RWPE2 (cell line): Measurements from ENCODE around the gene CENPA.
A peak's percentile ranks its signal among the peaks of the same experiment; 100 is the strongest.

Source experiments
- ATAC-seq: fragments of 200-7000 bp; cut with Tn5 transposase; 3 replicates; pipeline ENCODE4 v1.9.1; 2021; ENCODE audit warnings: low read depth
- DNase-seq: peaks from one replicate; pipeline ENCODE4 v3.0.0-alpha.2; 2020; ENCODE audit warnings: low spot score
- H3K27ac ChIP-seq: fragments of 450-650 bp; 2 replicates; pipeline ENCODE4 v1.5.1; 2017; ENCODE audit warnings: mild to moderate bottlenecking; ENCODE audit not compliant: poor library complexity, severe bottlenecking
- H3K27me3 ChIP-seq: fragments of 250-450 bp; sonication (Bioruptor Pico); 2 replicates; pipeline ENCODE4 v1.5.1; 2021; ENCODE audit warnings: mild to moderate bottlenecking, moderate library complexity; ENCODE audit not compliant: insufficient read depth, poor library complexity, severe bottlenecking
- H3K36me3 ChIP-seq: fragments of 250-450 bp; sonication (Bioruptor Pico); 2 replicates; pipeline ENCODE4 v1.5.1; 2020; ENCODE audit warnings: low read depth, mild to moderate bottlenecking, moderate library complexity
- H3K4me1 ChIP-seq: fragments of 250-450 bp; sonication (Bioruptor Pico); 2 replicates; pipeline ENCODE4 v1.5.1; 2021; ENCODE audit warnings: mild to moderate bottlenecking, moderate library complexity; ENCODE audit not compliant: insufficient read depth, poor library complexity, severe bottlenecking
- H3K4me3 ChIP-seq: fragments of 250-450 bp; sonication (Bioruptor Pico); 2 replicates; pipeline ENCODE4 v1.5.1; 2021; ENCODE audit warnings: mild to moderate bottlenecking, moderate library complexity; ENCODE audit not compliant: severe bottlenecking
- H3K9me3 ChIP-seq: fragments of 250-450 bp; sonication (Bioruptor Pico); 2 replicates; pipeline ENCODE4 v1.5.1; 2021; ENCODE audit warnings: mild to moderate bottlenecking, moderate library complexity; ENCODE audit not compliant: severe bottlenecking
- CTCF ChIP-seq: fragments of 450-650 bp; IDR thresholded peaks from one replicate; pipeline ENCODE4 v1.5.1; 2017; ENCODE audit warnings: mild to moderate bottlenecking, moderate library complexity; ENCODE audit not compliant: poor library complexity, severe bottlenecking

Gene CENPA

GRCh38 chr2:26801328-26801727, 15.5 kb downstream of the CENPA start:
- H3K9me3 ChIP-seq, result no peaks in the 10 kb centered on the region
- ATAC-seq, result no peak
- no peak overlapping the region for H3K4me3 ChIP-seq
- DNase-seq, result no peak
- TF ChIP-seq CTCF, result no peak
- no peaks in the 10 kb centered on the region for H3K27me3 ChIP-seq
- H3K27ac ChIP-seq, result no peak overlapping the region
- H3K36me3 ChIP-seq, result peaks cover 37% of the 10 kb centered on the region
- peaks cover 6% of the 10 kb centered on the region for H3K4me1 ChIP-seq

- no peak for TF ChIP-seq CTCF
- ATAC-seq, result no peak
- H3K9me3 ChIP-seq, result no peaks in the 10 kb centered on the region
- H3K4me3 ChIP-seq, result no peak overlapping the region
- H3K36me3 ChIP-seq, result peaks cover 36% of the 10 kb centered on the region
- no peak overlapping the region for H3K27ac ChIP-seq
- no peak for DNase-seq
- peaks cover 6% of the 10 kb centered on the region for H3K4me1 ChIP-seq
- no peaks in the 10 kb centered on the region for H3K27me3 ChIP-seq
These were observed 15.9 kb downstream of the CENPA start for GRCh38 chr2:26801796-26802195.

GRCh38 chr2:26805241-26805676, 19.4 kb downstream of the CENPA start:
- peak; percentile 86 for ATAC-seq
- Histone ChIP-seq H3K4me1 (peaks cover 6% of the 10 kb centered on the region), H3K36me3 (peaks cover 12% of the 10 kb centered on the region; the same call in 1 of the 2 replicates), H3K4me3 (no peak overlapping the region), H3K27me3 (no peaks in the 10 kb centered on the region), H3K9me3 (no peaks in the 10 kb centered on the region), H3K27ac (peak overlapping the region; percentile 81)
- DNase-seq, result peak; percentile 75
- TF ChIP-seq CTCF, result no peak

GRCh38 chr2:26807788-26808460, 22.1 kb downstream of the CENPA start:
- ATAC-seq (no peak), DNase-seq (no peak)
- TF ChIP-seq CTCF, result no peak
- Histone ChIP-seq H3K4me3 (no peak overlapping the region), H3K27me3 (no peaks in the 10 kb centered on the region), H3K27ac (no peak overlapping the region), H3K9me3 (no peaks in the 10 kb centered on the region), H3K36me3 (no peaks in the 10 kb centered on the region), H3K4me1 (peaks cover 6% of the 10 kb centered on the region)

GRCh38 chr2:26809211-26809610, 23.4 kb downstream of the CENPA start:
- no peak for DNase-seq
- no peaks in the 10 kb centered on the region for H3K27me3 ChIP-seq
- no peaks in the 10 kb centered on the region for H3K36me3 ChIP-seq
- ATAC-seq, result no peak
- no peak overlapping the region for H3K27ac ChIP-seq
- peaks cover 6% of the 10 kb centered on the region for H3K4me1 ChIP-seq
- no peak overlapping the region for H3K4me3 ChIP-seq
- no peaks in the 10 kb centered on the region for H3K9me3 ChIP-seq
- TF ChIP-seq CTCF, result no peak
